Kidney capillary endothelial cell (primary cell): ENCODE results near the gene TFG.
"Not testable (repeated sequence)": the region's sequence is repeated elsewhere in the genome, so short reads cannot be mapped to it uniquely, and the experiment has no call there.

Experiments used
- DNase-seq: peaks from one replicate; pipeline ENCODE4 v3.0.0-alpha.2; 2018; ENCODE audit warnings: low spot score

The TFG gene

DNA sequence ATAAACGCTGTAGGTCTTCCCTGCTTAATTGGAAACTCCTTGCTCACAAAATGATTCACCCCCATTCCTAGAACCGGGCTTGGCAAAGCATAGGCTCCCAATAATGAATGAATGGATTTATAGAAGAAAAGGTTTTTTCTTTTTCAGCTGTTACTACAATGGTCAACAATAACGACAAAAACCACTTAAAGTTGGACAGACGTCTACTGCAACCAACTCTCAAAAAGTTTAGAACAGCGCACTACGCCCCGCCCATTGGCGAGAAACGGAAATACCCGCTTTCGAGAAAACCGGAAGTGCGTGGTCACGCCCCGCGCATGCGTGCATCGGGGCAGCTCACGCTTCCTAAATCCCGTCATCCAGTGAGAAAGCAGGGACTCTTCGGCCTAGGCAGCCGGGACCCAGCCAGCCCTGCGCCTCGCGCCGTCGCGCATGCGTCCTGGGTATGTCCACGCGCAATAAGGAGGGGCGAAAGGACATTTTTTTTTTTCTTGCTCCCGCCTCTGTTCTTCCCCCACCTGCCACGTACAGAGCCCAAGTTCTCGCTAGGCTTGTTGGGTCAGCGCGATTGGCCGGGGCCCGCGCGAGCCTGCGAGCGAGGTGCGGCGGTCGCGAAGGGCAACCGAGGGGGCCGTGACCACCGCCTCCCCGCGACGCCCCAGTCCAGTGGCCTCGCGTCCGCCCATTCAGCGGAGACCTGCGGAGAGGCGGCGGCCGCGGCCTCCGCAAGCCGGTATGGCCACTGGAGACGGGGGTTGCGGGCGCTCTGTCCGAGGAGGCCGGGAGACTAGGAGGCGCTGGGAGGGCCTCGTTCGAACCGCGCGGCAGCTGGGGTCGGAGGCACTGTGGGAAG lies at the start of gene TFG:
TFG (plus strand) TSS at position 506 of the 853 bp plus-strand sequence. CDS start 4,192 bp downstream, outside the sequence.
- peak; percentile 99 for DNase-seq

DNA sequence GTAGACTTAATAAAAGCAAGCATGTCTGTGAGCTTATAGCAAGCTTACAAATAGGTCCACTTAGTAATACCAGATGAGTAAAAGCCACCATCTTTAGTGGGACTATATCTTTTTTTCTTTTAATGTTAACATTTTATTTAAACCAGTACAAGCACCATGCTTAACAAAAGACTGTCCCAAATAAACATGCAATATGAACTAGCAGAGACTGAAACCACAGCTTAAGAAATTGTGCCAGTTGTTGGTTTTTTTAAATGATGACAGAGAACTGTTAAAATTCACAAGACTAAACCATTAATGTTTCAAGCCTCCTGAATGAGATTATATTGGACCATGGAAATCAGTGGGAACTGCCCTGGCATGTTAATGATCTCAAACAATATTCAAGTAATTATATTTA lies 48.0 kb upstream of the TFG start:
- not testable (repeated sequence) for DNase-seq

DNA sequence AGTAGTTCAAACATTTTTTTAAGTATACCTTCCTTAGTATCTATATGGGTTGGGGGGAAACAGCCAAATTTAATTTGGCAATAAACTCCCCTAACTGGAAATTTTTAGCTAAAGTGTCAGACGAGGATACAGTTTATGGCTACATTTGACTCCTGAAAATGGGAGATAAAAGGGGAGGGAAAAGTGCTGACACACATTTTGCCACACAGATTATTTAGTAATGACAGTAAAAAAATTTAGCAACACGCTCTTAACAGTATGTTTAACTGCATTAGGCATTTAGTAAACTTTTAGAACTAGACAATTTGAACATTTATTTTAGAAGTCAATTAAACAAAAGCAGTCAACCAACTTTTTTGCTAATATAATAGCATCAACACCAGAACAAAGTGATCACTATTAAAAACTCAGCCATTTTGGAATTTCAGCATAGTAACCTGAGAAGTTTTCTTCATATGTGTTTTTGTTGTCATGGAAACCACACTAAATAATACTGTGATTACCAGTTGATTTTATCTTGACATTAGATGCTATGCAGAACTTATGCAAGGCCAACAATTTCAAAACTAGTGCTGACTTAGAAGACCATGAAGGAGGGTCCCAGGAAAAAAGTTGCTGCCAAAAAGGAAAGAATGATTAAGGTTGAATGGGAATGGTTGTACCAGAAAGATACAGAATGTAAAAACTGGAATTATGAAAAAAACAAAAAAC lies 47.0 kb upstream of the TFG start:
- no peak for DNase-seq

GRCh38 chr3:100665230-100665629 lies 44.1 kb upstream of the TFG start:
- no peak for DNase-seq

DNA sequence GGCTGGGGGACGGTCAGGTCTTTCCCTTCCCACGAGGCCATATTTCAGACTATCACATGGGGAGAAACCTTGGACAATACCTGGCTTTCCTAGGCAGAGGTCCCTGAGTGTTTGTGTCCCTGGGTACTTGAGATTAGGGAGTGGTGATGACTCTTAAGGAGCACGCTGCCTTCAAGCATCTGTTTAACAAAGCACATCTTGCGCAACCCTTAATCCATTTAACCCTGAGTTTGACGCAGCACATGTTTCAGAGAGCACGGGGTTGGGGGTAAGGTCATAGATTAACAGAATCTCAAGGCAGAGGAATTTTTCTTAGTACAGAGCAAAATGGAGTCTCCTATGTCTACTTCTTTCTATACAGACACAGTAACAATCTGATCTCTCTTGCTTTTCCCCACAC lies 42.6 kb upstream of the TFG start:
- DNase-seq: not testable (repeated sequence)

- not testable (repeated sequence) for DNase-seq
Observed at GRCh38 chr3:100667316-100667715, 42.0 kb upstream of the TFG start.

DNA sequence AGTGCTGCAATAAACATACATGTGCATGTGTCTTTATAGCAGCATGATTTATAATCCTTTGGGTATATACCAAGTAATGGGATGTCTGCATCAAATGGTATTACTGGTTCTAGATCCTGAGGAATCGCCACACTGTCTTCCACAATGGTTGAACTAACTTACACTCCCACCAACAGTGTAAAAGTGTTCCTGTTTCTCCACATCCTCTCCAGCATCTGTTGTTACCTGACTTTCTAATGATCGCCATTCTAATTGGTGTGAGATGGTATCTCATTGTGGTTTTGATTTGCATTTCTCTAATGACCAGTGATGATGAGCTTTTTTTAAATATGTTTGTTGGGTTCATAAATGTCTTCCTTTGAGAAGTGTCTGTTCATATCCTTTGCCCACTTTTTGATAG lies 38.3 kb upstream of the TFG start:
- not testable (repeated sequence) for DNase-seq

- DNase-seq: no peak
Observed at GRCh38 chr3:100681496-100681895, 27.8 kb upstream of the TFG start.

DNA sequence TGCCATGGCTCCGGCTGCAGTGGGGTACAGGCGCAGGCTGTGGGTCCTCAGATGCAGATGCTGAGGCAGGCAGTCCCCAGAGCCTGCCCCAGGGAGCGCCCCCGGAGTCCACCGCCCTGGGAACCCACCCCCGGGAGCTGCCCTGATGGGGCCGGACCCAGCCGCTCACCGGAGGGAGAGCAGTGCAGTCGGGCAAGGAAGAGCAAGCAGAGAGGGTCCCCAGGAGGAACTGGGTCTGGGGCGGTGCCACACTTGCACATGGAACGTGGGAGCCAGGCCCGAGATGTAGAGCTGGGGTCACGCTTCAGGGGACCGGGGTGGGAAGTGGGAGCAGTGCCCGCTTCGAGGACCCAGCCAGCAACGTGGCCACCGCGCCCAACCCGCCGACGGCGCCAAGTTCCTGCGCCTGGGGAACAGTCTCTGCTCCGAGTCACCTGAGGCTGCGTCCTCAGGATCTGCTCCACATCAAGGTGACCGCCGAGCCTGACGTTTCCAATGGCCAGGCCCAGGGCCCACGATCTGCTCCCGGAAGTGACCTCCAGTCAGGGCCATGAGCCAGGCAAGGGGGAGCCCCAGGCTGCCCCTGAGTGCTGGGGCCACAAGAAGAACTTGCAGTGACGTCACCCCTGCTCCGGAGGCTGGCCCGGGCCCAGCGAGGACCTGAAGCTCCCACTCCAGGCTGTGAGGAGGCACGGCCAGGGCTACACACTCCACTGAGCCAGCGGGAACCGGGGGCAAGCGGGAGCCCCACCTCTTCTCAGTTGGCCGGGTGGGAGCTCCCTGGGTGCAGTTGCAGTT lies 27.0 kb upstream of the TFG start:
- DNase-seq: no peak

DNA sequence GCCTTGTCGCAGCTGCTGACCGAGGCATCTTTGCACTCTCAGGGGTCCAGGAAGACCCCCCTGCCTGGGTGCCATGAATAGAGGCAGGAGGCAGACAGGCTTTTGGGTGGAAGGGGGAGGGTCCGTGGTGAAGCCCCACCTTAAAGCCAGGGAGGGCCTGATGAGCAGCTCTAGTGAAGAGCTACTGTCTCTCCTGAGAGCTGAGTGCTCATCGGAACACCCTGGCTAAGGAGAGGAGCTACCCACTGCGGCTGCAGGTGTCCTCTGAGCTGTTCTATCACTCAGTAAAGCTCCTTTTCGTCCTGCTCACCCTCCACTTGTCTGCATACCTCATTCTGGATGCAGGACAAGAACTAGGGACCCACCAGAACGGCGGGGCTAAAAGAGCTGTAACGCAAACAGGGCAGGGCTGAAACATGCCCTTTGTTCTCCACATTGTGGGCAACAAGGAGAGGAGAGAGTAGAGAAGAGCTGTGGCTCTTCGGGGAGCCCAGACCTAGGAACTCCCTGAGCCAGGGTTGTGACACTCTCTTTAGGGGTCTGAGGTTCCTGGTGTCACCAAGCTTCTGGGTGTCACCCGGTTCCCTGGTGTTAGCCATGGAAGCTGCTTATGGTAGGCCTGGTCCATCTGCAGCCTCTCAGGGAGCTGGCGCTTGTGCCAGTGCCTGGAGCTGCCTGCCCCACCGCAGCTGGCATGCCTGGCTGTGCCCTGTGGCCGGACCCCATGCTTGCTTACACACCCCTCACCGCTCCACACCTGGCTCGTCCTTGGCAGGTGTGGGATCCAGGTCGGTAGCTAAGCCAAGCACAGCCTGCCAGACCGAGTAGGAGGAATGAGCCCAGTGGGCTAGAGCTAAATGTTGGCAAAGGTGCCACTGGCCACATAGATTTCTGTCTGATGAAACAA lies 26.2 kb upstream of the TFG start:
- no peak for DNase-seq

DNA sequence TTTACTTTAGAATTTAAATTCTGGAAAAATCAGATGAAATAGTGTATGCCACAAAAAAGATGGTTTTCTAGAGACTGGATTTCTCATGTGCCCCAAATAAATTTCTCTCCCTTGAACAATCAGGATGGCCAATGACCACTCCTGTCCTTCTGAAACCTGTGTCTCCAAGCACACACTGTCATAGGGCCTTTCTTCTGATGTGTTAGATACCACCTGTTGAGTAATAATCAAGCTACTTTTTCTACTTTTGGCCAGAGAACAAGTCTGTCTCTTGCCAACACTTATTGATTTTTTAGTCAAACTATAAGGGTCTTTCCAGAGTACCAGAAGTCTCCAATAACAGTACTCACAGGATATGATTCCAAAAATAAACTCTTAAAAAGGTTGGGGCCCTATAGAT lies 16.1 kb upstream of the TFG start:
- no peak for DNase-seq

GRCh38 chr3:100695696-100696095 lies 13.6 kb upstream of the TFG start:
- no peak for DNase-seq

- no peak for DNase-seq
Observed at GRCh38 chr3:100696161-100696560, 13.1 kb upstream of the TFG start.

DNA sequence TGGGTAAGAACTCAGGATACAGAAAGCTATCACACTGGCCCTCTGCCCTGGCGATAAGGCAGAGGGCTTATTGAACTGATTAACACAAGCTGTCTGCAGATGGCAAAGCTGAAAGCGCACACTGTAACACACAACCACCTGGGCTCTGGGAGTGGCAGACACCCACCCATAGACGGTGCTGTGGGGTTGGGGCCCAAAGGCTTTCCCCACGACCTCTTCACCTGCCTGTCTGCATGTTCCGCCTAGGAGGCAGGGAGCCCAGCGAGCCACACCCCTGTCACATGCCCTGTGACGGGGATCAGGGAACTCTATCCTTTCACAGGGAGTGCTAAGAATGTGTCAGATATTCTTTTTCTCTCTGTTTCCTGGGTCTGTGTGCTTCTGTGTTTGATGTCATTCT lies 12.1 kb upstream of the TFG start:
- DNase-seq: no peak

DNA sequence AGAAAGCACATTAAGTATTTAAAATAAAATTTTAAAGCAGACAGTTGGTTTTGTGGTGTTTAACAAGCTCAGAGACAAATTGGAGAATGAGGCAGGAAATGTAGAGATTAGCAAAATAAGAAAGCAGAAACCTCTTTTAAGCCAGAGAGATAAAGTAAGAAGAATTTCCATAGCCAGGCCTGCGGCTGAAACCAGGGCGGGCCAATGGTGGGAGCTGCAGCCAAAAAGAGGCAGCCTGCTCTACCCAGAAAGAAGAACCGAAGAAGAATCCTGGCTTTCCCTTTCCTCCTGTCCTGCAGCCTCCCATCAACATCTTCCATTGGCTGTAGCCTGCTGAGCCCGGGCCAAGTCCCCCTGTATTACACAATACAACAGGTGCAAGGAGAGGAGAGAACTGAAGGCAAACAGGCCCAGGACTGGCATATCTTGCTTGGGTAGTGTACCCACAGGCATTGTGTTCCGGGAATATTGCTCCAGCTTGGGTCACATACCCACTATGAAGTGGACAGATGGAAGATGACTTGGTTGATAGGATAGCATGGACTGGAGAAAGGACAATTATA lies 11.5 kb upstream of the TFG start:
- no peak for DNase-seq

GRCh38 chr3:100698736-100699135 lies 10.6 kb upstream of the TFG start:
- no peak for DNase-seq

- DNase-seq: no peak
Observed at GRCh38 chr3:100700708-100701107, 8.6 kb upstream of the TFG start.

GRCh38 chr3:100702082-100702979 lies 7.0 kb upstream of the TFG start:
- DNase-seq: no peak

DNA sequence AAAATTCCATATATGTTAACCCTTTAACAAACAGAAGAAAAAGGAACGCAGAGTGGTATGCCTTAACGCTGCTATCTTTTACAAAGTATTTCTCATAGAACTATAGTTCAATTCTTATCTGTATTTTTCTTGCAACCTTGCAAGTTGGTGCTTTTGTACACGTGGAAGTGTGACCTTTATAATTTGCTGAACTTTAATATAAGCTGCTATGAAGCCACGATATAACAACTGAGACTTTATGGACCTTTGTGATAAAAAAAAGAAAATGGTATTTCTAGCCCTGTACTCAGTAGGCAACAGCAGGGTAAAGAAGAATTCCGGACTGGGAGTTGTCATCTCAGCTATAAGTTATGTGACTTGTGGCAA lies 6.3 kb upstream of the TFG start:
- DNase-seq: no peak

DNA sequence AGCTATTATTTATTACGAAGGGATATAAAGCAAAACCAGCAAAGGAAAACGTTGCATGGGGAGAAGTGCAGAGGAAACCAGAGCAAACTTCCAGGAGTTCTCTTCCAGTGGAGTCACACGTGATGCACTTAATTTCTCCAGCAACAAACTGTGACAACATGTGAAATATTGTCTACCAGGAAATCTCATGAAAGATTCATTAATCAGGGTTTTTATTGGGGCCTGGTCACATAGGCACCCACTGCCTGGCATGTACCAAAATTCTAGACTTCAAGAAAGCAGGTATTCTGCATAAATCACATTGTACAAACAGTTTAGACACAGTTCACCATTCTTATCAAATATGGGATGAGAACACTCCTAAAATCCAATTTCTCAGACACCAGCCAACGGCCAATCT lies 5.4 kb upstream of the TFG start:
- DNase-seq: no peak
